ENCODE results near the gene SEPHS1.

DNA sequence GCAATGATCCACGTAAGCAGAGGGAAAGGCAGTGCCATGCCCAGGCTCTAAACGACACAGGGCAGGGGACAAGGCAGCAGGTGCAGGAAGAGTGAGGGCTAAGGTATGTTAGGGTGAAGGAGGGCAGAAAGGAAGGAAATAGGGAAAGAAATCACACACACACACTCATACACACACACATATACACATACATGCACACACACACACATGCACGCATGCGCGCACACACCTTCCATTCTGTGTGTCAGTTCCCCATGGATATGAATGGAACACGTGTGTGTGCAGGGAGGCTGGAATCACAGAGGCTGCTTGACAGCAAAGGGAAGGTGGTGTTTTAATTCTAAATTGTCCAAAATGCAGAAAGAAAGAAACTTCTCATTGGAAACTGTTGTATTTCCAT is 42.0 kb downstream of the SEPHS1 start:
- TF ChIP-seq, protein P1, sequence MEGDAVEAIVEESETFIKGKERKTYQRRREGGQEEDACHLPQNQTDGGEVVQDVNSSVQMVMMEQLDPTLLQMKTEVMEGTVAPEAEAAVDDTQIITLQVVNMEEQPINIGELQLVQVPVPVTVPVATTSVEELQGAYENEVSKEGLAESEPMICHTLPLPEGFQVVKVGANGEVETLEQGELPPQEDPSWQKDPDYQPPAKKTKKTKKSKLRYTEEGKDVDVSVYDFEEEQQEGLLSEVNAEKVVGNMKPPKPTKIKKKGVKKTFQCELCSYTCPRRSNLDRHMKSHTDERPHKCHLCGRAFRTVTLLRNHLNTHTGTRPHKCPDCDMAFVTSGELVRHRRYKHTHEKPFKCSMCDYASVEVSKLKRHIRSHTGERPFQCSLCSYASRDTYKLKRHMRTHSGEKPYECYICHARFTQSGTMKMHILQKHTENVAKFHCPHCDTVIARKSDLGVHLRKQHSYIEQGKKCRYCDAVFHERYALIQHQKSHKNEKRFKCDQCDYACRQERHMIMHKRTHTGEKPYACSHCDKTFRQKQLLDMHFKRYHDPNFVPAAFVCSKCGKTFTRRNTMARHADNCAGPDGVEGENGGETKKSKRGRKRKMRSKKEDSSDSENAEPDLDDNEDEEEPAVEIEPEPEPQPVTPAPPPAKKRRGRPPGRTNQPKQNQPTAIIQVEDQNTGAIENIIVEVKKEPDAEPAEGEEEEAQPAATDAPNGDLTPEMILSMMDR (conservative IDR thresholded peaks at IDR 0.05 in 1 of 2, IDR thresholded peaks at IDR 0.05 in 1 of 2; ENCODE audit: extremely low read depth in 1 of 2, insufficient read depth in 1 of 2, low read depth in 1 of 2, low read length in 2 of 2) = no peak
- TF ChIP-seq EZH2 (IDR thresholded peaks at IDR 0.05; ENCODE audit: borderline replicate concordance, low read length) = no peak
